Measurements from ENCODE around the gene NAA35. TPM values are rescaled to one million over a fixed set of nuclear protein-coding genes. Genes with fewer than 3 reads are reported as not detected.
"Not testable (repeated sequence)": the region's sequence is repeated elsewhere in the genome, so short reads cannot be mapped to it uniquely, and the experiment has no call there.

NAA35 gene
- total RNA-seq, 1 experiment from 2014 or later, result 15.7 TPM

GRCh38 chr9:85964949-85965348, 24.0 kb downstream of the NAA35 start:
- Histone ChIP-seq H3K4me3 (no peak overlapping the region), H3K27ac (no peak overlapping the region), H3K9me3 (replicated peaks) (no peaks in the 10 kb centered on the region), H3K4me1 (replicated peaks) (no peaks in the 10 kb centered on the region), H3K36me3 (peaks cover 42% of the 10 kb centered on the region), H3K27me3 (replicated peaks) (no peaks in the 10 kb centered on the region)
- no peak for DNase-seq (ENCODE audit: low read depth in 1 of 2, low spot score in 2 of 2)

- H3K9me3 ChIP-seq (replicated peaks), result no peaks in the 10 kb centered on the region
- H3K27me3 ChIP-seq (replicated peaks), result no peaks in the 10 kb centered on the region
- H3K27ac ChIP-seq, result no peak overlapping the region
- no peak overlapping the region for H3K4me3 ChIP-seq
- H3K4me1 ChIP-seq (replicated peaks), result no peaks in the 10 kb centered on the region
- DNase-seq (ENCODE audit: low read depth in 1 of 2, low spot score in 2 of 2), result no peak
- H3K36me3 ChIP-seq, result peaks cover 30% of the 10 kb centered on the region
Observed at GRCh38 chr9:85969727-85970126, 28.8 kb downstream of the NAA35 start.

- DNase-seq (ENCODE audit: low read depth in 1 of 2, low spot score in 2 of 2), result no peak
- peaks cover 35% of the 10 kb centered on the region for H3K36me3 ChIP-seq
Observed at GRCh38 chr9:85971731-85972130, 30.8 kb downstream of the NAA35 start.

GRCh38 chr9:85973238-85973637, 32.3 kb downstream of the NAA35 start:
- Histone ChIP-seq H3K4me3 (no peak overlapping the region), H3K9me3 (replicated peaks) (no peaks in the 10 kb centered on the region), H3K4me1 (replicated peaks) (no peaks in the 10 kb centered on the region), H3K27ac (no peak overlapping the region), H3K36me3 (peaks cover 47% of the 10 kb centered on the region), H3K27me3 (replicated peaks) (no peaks in the 10 kb centered on the region)
- no peak for DNase-seq (ENCODE audit: low read depth in 1 of 2, low spot score in 2 of 2)

More at GRCh38 chr9:85971731-85972130, 30.8 kb downstream of the NAA35 start:
- Histone ChIP-seq H3K27ac (no peak overlapping the region), H3K4me1 (replicated peaks) (no peaks in the 10 kb centered on the region), H3K4me3 (no peak overlapping the region), H3K27me3 (replicated peaks) (no peaks in the 10 kb centered on the region), H3K9me3 (replicated peaks) (no peaks in the 10 kb centered on the region)

GRCh38 chr9:85974055-85974547, 33.2 kb downstream of the NAA35 start:
- not testable (repeated sequence) for H3K27me3 ChIP-seq (replicated peaks); DNase-seq (ENCODE audit: low read depth in 1 of 2, low spot score in 2 of 2); H3K4me3 ChIP-seq; H3K9me3 ChIP-seq (replicated peaks); H3K4me1 ChIP-seq (replicated peaks); H3K27ac ChIP-seq
- peaks cover 49% of the 10 kb centered on the region for H3K36me3 ChIP-seq

GRCh38 chr9:85978496-85978895, 37.5 kb downstream of the NAA35 start:
- no peak for DNase-seq (ENCODE audit: low read depth in 1 of 2, low spot score in 2 of 2)
- Histone ChIP-seq H3K4me3 (no peak overlapping the region), H3K4me1 (replicated peaks) (no peaks in the 10 kb centered on the region), H3K9me3 (replicated peaks) (no peaks in the 10 kb centered on the region), H3K27ac (no peak overlapping the region), H3K27me3 (replicated peaks) (no peaks in the 10 kb centered on the region), H3K36me3 (peaks cover 57% of the 10 kb centered on the region)

- H3K36me3 ChIP-seq, result peaks cover 61% of the 10 kb centered on the region
- DNase-seq (ENCODE audit: low read depth in 1 of 2, low spot score in 2 of 2), result no peak
Observed at GRCh38 chr9:85981369-85981768, 40.4 kb downstream of the NAA35 start.

GRCh38 chr9:85984457-85984856, 43.5 kb downstream of the NAA35 start:
- DNase-seq (ENCODE audit: low read depth in 1 of 2, low spot score in 2 of 2), result no peak
- no peak overlapping the region for H3K27ac ChIP-seq
- H3K27me3 ChIP-seq (replicated peaks), result no peaks in the 10 kb centered on the region
- H3K4me3 ChIP-seq, result no peak overlapping the region
- no peaks in the 10 kb centered on the region for H3K9me3 ChIP-seq (replicated peaks)
- peaks cover 42% of the 10 kb centered on the region for H3K36me3 ChIP-seq
- no peaks in the 10 kb centered on the region for H3K4me1 ChIP-seq (replicated peaks)

More at GRCh38 chr9:85981369-85981768, 40.4 kb downstream of the NAA35 start:
- H3K27me3 ChIP-seq (replicated peaks), result no peaks in the 10 kb centered on the region
- no peaks in the 10 kb centered on the region for H3K4me1 ChIP-seq (replicated peaks)
- H3K4me3 ChIP-seq, result no peak overlapping the region
- no peak overlapping the region for H3K27ac ChIP-seq
- no peaks in the 10 kb centered on the region for H3K9me3 ChIP-seq (replicated peaks)

- Histone ChIP-seq H3K4me1 (replicated peaks) (no peaks in the 10 kb centered on the region), H3K4me3 (no peak overlapping the region), H3K9me3 (replicated peaks) (no peaks in the 10 kb centered on the region), H3K27ac (no peak overlapping the region), H3K36me3 (peaks cover 24% of the 10 kb centered on the region), H3K27me3 (replicated peaks) (no peaks in the 10 kb centered on the region)
- no peak for DNase-seq (ENCODE audit: low read depth in 1 of 2, low spot score in 2 of 2)
Observed at GRCh38 chr9:85987236-85987635, 46.3 kb downstream of the NAA35 start.

GRCh38 chr9:85994191-85994590, 53.2 kb downstream of the NAA35 start:
- H3K27me3 ChIP-seq (replicated peaks), result no peaks in the 10 kb centered on the region
- H3K27ac ChIP-seq, result no peak overlapping the region
- H3K9me3 ChIP-seq (replicated peaks), result no peaks in the 10 kb centered on the region
- no peak for DNase-seq (ENCODE audit: low read depth in 1 of 2, low spot score in 2 of 2)
- H3K36me3 ChIP-seq, result peaks cover 31% of the 10 kb centered on the region
- H3K4me1 ChIP-seq (replicated peaks), result no peaks in the 10 kb centered on the region
- no peak overlapping the region for H3K4me3 ChIP-seq

- H3K9me3 ChIP-seq (replicated peaks), result no peaks in the 10 kb centered on the region
- H3K4me3 ChIP-seq, result no peak overlapping the region
- no peak for DNase-seq (ENCODE audit: low read depth in 1 of 2, low spot score in 2 of 2)
- no peak overlapping the region for H3K27ac ChIP-seq
- peaks cover 34% of the 10 kb centered on the region for H3K36me3 ChIP-seq
- H3K4me1 ChIP-seq (replicated peaks), result no peaks in the 10 kb centered on the region
- H3K27me3 ChIP-seq (replicated peaks), result no peaks in the 10 kb centered on the region
Observed at GRCh38 chr9:85995097-85995496, 54.2 kb downstream of the NAA35 start.

GRCh38 chr9:85995599-85995998, 54.7 kb downstream of the NAA35 start:
- DNase-seq (ENCODE audit: low read depth in 1 of 2, low spot score in 2 of 2), result no peak
- Histone ChIP-seq H3K4me1 (replicated peaks) (no peaks in the 10 kb centered on the region), H3K4me3 (no peak overlapping the region), H3K27me3 (replicated peaks) (no peaks in the 10 kb centered on the region), H3K9me3 (replicated peaks) (no peaks in the 10 kb centered on the region), H3K27ac (no peak overlapping the region), H3K36me3 (peaks cover 35% of the 10 kb centered on the region)

- Histone ChIP-seq H3K36me3 (peaks cover 38% of the 10 kb centered on the region), H3K9me3 (replicated peaks) (no peaks in the 10 kb centered on the region)
Observed at GRCh38 chr9:86005253-86005775, 64.4 kb downstream of the NAA35 start.

GRCh38 chr9:86009133-86009532, 68.2 kb downstream of the NAA35 start:
- H3K4me1 ChIP-seq (replicated peaks), result no peaks in the 10 kb centered on the region
- no peak overlapping the region for H3K4me3 ChIP-seq
- DNase-seq (ENCODE audit: low read depth in 1 of 2, low spot score in 2 of 2), result no peak
- H3K27ac ChIP-seq, result no peak overlapping the region
- peaks cover 38% of the 10 kb centered on the region for H3K36me3 ChIP-seq
- H3K9me3 ChIP-seq (replicated peaks), result no peaks in the 10 kb centered on the region
- no peaks in the 10 kb centered on the region for H3K27me3 ChIP-seq (replicated peaks)

More at GRCh38 chr9:86005253-86005775, 64.4 kb downstream of the NAA35 start:
- Histone ChIP-seq H3K27me3 (replicated peaks) (no peaks in the 10 kb centered on the region), H3K4me3 (no peak overlapping the region), H3K4me1 (replicated peaks) (no peaks in the 10 kb centered on the region), H3K27ac (no peak overlapping the region)
- DNase-seq (ENCODE audit: low read depth in 1 of 2, low spot score in 2 of 2), result no peak

GRCh38 chr9:86020731-86021130, 79.8 kb downstream of the NAA35 start:
- H3K4me3 ChIP-seq, result no peak overlapping the region
- no peaks in the 10 kb centered on the region for H3K9me3 ChIP-seq (replicated peaks)
- H3K4me1 ChIP-seq (replicated peaks), result no peaks in the 10 kb centered on the region
- no peak overlapping the region for H3K27ac ChIP-seq
- no peak for DNase-seq (ENCODE audit: low read depth in 1 of 2, low spot score in 2 of 2)
- peaks cover 65% of the 10 kb centered on the region for H3K36me3 ChIP-seq
- no peaks in the 10 kb centered on the region for H3K27me3 ChIP-seq (replicated peaks)
